Stimulated activated CD4-positive, alpha-beta T cell treated with anti-CD3 and anti-CD28 coated beads, Interleukin-1b, Interleukin-23, amount 100 ng/mL, for 4 hours (primary cell): ENCODE measurements around the gene PSORS1C1.
"Not testable (repeated sequence)": the region's sequence is repeated elsewhere in the genome, so short reads cannot be mapped to it uniquely, and the experiment has no call there.

Experiments
- DNase-seq, 2 donors: peaks; one replicate each; pipeline ENCODE4 v3.0.0-alpha.2; 2020; ENCODE audit warnings: low read depth in 2 of 2

The PSORS1C1 gene

GRCh38 chr6:31114541-31114878 lies at the start of gene PSORS1C1:
Gene PSORS1C1 (plus strand): TSS chr6:31114800. CDS start chr6:31129633, 14,833 bp downstream.
- no peak for DNase-seq

GRCh38 chr6:31065556-31065955 lies 49.0 kb upstream of the PSORS1C1 start:
- DNase-seq = no peak

- DNase-seq = not testable (repeated sequence)
Observed at GRCh38 chr6:31067028-31067427, 47.6 kb upstream of the PSORS1C1 start.

- not testable (repeated sequence) for DNase-seq
Observed at GRCh38 chr6:31067891-31068668, 46.5 kb upstream of the PSORS1C1 start.

- peak; percentile 54 to 58 for DNase-seq
Observed at GRCh38 chr6:31068669-31069340, 45.8 kb upstream of the PSORS1C1 start.

- DNase-seq = no peak
Observed at GRCh38 chr6:31070711-31071197, 43.8 kb upstream of the PSORS1C1 start.

- no peak for DNase-seq
Observed at GRCh38 chr6:31074401-31074800, 40.2 kb upstream of the PSORS1C1 start.

- DNase-seq = no peak
Observed at GRCh38 chr6:31075528-31075927, 39.1 kb upstream of the PSORS1C1 start.

- no peak for DNase-seq
Observed at GRCh38 chr6:31076611-31077010, 38.0 kb upstream of the PSORS1C1 start.

GRCh38 chr6:31079656-31080261 lies 34.8 kb upstream of the PSORS1C1 start:
- peak; percentile 39 to 62 for DNase-seq

- no peak for DNase-seq
Observed at GRCh38 chr6:31081872-31082271, 32.7 kb upstream of the PSORS1C1 start.

- peak; percentile 14 for DNase-seq
Observed at GRCh38 chr6:31083742-31084354, 30.8 kb upstream of the PSORS1C1 start.

- no peak for DNase-seq
Observed at GRCh38 chr6:31086788-31087440, 27.7 kb upstream of the PSORS1C1 start.

GRCh38 chr6:31087494-31088089 lies 27.0 kb upstream of the PSORS1C1 start:
- DNase-seq = peak; percentile 86 to 95

GRCh38 chr6:31090275-31090972 lies 24.2 kb upstream of the PSORS1C1 start:
- no peak for DNase-seq

- no peak for DNase-seq
Observed at GRCh38 chr6:31090973-31091364, 23.6 kb upstream of the PSORS1C1 start.

- DNase-seq = no peak
Observed at GRCh38 chr6:31091680-31092079, 22.9 kb upstream of the PSORS1C1 start.

- no peak for DNase-seq
Observed at GRCh38 chr6:31092238-31092637, 22.4 kb upstream of the PSORS1C1 start.

GRCh38 chr6:31092769-31093505 lies 21.7 kb upstream of the PSORS1C1 start:
- no peak for DNase-seq

- no peak for DNase-seq
Observed at GRCh38 chr6:31094389-31094881, 20.2 kb upstream of the PSORS1C1 start.
